ENCODE data around the gene HYDIN. TPM values are rescaled to one million over a fixed set of nuclear protein-coding genes. Genes with fewer than 3 reads are reported as not detected.

Gene HYDIN
- total and polyA plus RNA-seq, 2 donors: 0.15 to 6.8 TPM

DNA sequence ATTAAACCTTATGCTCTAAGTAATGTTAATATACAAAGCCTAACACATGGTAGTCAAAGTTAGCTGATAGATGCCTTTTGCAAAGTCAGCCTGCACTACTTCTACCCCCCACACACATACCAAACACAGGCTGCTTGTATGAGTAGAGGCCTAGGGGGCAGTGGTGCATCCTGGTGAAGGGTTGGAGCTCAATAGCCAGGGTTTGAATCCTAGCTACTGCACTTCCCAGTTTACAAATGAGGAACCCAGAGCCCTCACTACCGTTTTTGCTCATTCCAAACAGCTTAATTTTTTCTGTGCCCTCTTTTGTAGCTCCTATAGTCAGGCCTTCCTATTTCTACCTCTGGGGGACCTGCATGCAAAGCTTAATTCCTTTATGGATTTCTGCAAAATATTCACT is 18.9 kb upstream of the HYDIN start:
- Histone ChIP-seq H3K27ac (ENCODE audit: low read depth) (no peak overlapping the region), H3K36me3 (ENCODE audit: insufficient read depth) (no peaks in the 10 kb centered on the region), H3K4me1 (ENCODE audit: insufficient read depth) (no peaks in the 10 kb centered on the region), H3K4me3 (ENCODE audit: low read depth, low read length) (no peak overlapping the region)
- WGBS: 58% methylated on average over 1 of the region's 1 CpG
- DNase-seq (ENCODE audit: extremely low spot score): no peak

DNA sequence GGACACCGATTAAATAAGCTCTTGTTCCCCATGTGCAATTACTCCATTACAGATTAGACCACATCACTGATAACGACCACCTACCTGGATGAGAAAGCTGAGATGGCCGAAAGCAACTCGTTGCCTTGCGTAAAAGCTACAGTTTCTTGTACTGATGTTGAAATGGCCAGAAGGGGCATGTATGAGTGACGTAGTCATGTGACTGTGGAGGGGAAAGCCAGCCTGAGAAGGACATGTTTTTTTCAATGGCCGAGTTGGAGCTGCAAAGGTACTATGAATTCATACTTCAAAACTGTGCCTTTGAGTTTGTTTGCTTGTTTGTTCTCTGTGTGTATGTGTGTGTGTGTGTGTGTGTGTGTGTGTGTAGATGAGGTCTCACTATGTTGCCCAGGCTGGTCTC is 17.0 kb upstream of the HYDIN start:
- no peak overlapping the region for H3K27ac ChIP-seq (ENCODE audit: low read depth)
- H3K4me3 ChIP-seq (ENCODE audit: low read depth, low read length): no peak overlapping the region
- DNase-seq (ENCODE audit: extremely low spot score): no peak
- 87% methylated on average over 7 of the region's 7 CpGs for WGBS
- H3K36me3 ChIP-seq (ENCODE audit: insufficient read depth): no peaks in the 10 kb centered on the region
- H3K4me1 ChIP-seq (ENCODE audit: insufficient read depth): no peaks in the 10 kb centered on the region

DNA sequence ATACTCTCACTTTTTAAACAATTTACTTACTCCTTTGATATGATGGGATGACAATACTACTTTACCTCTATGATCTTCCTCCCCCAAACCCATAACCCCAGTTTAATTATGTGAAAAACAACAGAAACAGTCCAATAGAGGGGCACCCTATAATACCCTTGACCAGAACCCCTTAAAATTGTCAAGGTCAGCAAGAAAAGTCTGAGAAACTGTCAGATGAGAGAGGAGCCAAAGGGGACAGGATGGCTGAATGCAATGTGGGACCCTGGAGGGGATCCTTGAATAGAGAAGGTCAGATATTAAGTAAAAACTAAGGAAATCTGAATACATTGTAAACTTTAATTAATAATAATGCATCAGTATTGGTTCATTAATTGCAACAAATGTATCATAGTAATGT is 15.8 kb upstream of the HYDIN start:
- H3K36me3 ChIP-seq (ENCODE audit: insufficient read depth): no peaks in the 10 kb centered on the region
- no peak for DNase-seq (ENCODE audit: extremely low spot score)
- no peaks in the 10 kb centered on the region for H3K4me1 ChIP-seq (ENCODE audit: insufficient read depth)
- H3K27ac ChIP-seq (ENCODE audit: low read depth): no peak overlapping the region
- H3K4me3 ChIP-seq (ENCODE audit: low read depth, low read length): no peak overlapping the region

DNA sequence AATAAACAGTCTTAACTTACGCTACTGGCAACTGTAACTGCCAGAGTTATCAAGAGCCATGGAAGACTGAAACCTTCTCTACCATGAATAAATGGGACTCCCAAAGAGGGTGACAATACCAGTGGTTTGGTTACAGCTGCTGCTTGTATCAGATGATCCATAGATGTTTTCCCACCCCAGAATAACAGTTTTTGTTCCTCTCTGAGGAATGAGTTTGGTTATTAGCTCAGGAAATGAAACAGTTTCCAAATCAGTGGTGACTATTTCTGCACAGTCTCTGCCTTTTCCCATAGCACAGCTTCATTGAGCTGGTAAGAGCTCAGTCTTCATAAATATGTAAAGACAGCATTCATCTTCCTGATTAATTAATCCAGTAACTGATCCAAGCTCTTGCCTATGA is 14.0 kb upstream of the HYDIN start:
- H3K36me3 ChIP-seq (ENCODE audit: insufficient read depth): no peaks in the 10 kb centered on the region
- DNase-seq (ENCODE audit: extremely low spot score): no peak
- H3K4me1 ChIP-seq (ENCODE audit: insufficient read depth): no peaks in the 10 kb centered on the region
- 79% methylated on average over 1 of the region's 1 CpG for WGBS
- H3K4me3 ChIP-seq (ENCODE audit: low read depth, low read length): no peak overlapping the region
- no peak overlapping the region for H3K27ac ChIP-seq (ENCODE audit: low read depth)

DNA sequence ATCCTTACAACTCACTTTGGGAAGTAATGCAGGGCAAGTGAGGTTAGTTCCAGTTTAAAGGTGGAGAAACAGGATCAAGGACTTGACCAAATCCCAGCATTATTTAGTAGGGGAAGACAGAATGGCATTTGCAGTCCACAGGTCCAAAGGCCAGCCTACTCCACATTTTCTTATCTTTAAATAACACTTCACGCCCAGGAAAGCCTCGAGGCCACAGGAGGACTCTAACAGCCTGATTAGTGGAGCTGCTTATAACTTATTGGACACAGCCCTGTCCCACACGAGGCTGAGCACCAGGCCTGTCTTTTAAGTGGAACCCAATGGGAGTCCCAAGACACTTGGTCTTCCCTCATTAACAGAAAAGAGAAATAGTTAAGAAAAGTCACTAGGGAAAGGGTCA is 12.1 kb upstream of the HYDIN start:
- no peaks in the 10 kb centered on the region for H3K4me1 ChIP-seq (ENCODE audit: insufficient read depth)
- DNase-seq (ENCODE audit: extremely low spot score): no peak
- no peak overlapping the region for H3K4me3 ChIP-seq (ENCODE audit: low read depth, low read length)
- no peaks in the 10 kb centered on the region for H3K36me3 ChIP-seq (ENCODE audit: insufficient read depth)
- no peak overlapping the region for H3K27ac ChIP-seq (ENCODE audit: low read depth)
- WGBS: 52% methylated on average over 3 of the region's 3 CpGs

DNA sequence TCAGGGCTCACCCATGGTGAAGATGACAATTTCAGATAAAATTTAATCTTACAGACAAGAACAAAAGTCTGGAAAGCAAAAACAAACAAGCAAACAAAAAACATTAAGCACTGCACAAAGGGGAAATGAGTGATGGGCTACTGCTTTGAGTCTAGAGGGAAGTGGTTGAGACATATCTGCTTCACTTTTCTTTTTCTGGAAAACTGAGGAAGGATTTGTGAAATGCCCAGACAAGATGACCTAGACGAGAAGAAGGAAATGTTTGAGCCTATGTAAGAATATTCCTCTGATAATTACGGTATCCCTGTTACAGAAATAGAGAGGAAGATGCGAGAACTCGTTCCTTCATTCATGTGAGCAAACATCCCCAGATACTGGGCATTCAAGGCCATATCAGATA is 11.5 kb upstream of the HYDIN start:
- no peak for DNase-seq (ENCODE audit: extremely low spot score)
- 74% methylated on average over 4 of the region's 4 CpGs for WGBS
- H3K4me3 ChIP-seq (ENCODE audit: low read depth, low read length): no peak overlapping the region
- no peaks in the 10 kb centered on the region for H3K4me1 ChIP-seq (ENCODE audit: insufficient read depth)
- H3K27ac ChIP-seq (ENCODE audit: low read depth): no peak overlapping the region
- no peaks in the 10 kb centered on the region for H3K36me3 ChIP-seq (ENCODE audit: insufficient read depth)

DNA sequence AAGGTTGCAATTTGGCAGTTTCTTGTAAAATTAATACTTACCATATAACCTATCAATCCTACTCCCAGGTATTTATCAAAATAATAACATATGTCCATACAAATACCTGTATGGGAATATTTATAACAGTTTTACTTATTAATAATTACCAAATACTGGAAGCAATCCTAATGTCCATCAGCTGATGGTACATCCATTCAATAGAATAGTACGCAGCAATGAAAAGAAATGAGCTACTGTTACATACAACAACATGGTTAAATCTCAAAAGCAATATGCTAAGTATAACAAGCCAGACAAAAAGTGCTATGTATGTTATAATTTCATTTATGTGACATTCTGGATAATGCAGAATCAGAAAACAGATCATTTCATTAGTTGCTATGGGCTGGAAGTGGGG is 1.2 kb downstream of the HYDIN start:
- Histone ChIP-seq H3K4me3 (ENCODE audit: low read depth, low read length) (no peak overlapping the region), H3K27ac (ENCODE audit: low read depth) (no peak overlapping the region), H3K36me3 (ENCODE audit: insufficient read depth) (no peaks in the 10 kb centered on the region), H3K4me1 (ENCODE audit: insufficient read depth) (no peaks in the 10 kb centered on the region)
- WGBS: 97% methylated on average over 1 of the region's 1 CpG
- no peak for DNase-seq (ENCODE audit: extremely low spot score)

DNA sequence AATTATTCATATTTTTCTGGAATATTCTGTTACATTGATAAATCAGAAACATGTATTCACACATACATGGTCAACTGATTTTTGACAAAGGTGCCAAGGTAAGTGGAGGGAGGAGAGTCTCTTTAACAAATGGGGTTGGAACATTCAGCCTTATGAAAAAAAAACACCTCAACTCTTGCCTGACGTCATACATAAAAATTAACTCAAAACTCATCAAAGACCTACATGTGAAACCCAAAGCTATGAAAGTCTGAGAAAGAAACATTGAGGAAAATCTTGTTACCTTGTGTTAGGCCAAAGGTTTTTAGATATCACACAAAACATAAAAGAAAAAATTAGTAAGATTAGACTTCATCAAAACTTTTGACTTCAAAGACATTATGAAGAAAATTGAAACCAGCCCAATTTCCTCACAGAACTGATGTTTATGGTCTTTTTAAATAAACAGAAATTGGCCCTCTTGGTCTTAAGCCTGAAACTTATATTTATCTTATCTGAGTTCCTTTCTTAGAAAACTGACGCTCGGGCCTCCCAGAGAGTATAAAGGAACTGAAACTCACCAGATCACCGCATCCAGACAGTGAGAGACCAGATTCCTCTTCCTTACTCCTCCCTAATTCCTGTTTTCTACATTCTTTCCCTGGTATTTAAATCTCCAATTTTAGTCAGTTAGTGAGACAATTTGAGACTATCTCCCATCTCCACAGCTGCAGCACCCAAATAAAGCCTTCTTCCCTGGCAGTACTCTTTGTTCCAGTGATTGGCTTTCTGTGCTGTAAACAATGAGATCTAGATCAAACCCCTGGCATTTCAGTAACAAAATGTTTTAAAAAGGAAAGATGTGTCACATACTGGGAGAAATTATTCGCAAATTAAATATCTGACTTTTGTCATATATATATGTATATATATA is 4.0 kb downstream of the HYDIN start:
- WGBS: 51% methylated on average over 5 of the region's 5 CpGs
- H3K36me3 ChIP-seq (ENCODE audit: insufficient read depth): no peaks in the 10 kb centered on the region
- H3K27ac ChIP-seq (ENCODE audit: low read depth): no peak overlapping the region
- no peak overlapping the region for H3K4me3 ChIP-seq (ENCODE audit: low read depth, low read length)
- no peaks in the 10 kb centered on the region for H3K4me1 ChIP-seq (ENCODE audit: insufficient read depth)
- DNase-seq (ENCODE audit: extremely low spot score): no peak

DNA sequence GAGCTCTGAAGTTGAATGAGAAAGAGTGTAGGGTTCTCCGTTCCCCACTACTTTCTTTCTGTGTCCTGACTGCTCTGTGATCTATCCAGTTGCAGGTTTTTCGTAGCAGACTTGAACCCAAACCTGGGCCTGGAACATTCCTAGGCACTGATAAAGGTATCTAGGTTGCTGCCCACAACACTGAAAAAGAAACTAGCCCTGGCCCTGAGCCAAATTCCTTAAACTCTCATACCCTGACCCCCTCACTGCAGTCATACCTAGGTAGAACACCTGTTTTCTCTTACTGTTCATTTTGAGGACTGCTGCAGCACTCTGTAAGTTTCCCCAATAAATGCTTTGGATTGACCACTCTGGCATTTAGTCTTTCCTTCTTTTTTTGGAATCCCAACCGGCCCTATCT is 5.4 kb downstream of the HYDIN start:
- Histone ChIP-seq H3K4me1 (ENCODE audit: insufficient read depth) (no peaks in the 10 kb centered on the region), H3K4me3 (ENCODE audit: low read depth, low read length) (no peak overlapping the region), H3K27ac (ENCODE audit: low read depth) (no peak overlapping the region), H3K36me3 (ENCODE audit: insufficient read depth) (no peaks in the 10 kb centered on the region)
- no peak for DNase-seq (ENCODE audit: extremely low spot score)
- WGBS: 87% methylated on average over 3 of the region's 3 CpGs

DNA sequence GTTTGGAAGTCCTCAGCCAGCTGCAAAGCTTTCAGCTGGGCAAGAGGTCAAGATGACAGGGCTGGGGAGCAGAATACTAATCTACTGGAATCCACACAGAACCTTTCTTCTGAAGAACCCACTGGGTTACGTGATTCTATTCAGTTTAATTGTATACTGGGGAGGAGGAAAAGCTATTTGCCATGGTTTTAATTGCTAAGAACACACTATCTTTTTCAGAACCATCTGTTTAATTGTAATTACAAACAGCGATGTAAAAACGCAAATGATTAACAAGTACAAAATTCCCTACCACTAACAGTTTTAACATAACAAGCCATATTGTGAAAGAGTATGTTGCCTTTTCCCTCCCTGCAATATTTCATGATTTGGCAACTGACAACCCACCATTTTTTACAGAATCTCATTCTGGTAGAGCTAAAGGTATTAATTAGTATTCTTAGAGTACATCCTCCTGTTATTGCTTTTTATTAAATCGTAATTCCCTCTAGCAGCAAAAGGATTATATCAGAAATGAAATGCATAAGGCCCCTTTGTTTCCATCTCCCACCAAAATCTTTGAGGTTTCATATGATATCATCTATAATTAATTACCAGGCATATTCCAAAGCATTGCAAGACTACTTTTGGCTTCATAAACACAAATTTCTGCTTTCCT is 12.1 kb downstream of the HYDIN start:
- Histone ChIP-seq H3K4me3 (ENCODE audit: low read depth, low read length) (no peak overlapping the region), H3K36me3 (ENCODE audit: insufficient read depth) (no peaks in the 10 kb centered on the region), H3K27ac (ENCODE audit: low read depth) (no peak overlapping the region), H3K4me1 (ENCODE audit: insufficient read depth) (no peaks in the 10 kb centered on the region)
- DNase-seq (ENCODE audit: extremely low spot score): no peak
- 40% methylated on average over 4 of the region's 4 CpGs for WGBS

DNA sequence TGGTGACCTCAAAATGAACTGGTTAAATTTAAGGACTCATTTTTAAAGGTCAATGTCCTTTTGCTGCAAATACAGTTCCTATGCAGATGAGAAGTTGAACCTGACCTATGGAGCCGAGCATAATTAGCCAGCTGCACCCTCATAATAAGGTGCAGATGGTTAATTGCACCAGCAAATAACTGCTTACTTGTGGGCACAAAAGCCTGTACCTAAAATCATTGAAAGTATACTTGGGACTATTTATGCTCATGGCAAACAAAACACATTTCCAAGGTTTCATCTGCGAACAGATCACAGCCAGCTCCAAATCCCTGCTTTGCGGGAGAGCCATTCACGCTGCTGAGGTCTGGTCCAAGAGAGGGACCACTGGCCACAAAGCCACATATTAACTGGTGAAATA is 13.0 kb downstream of the HYDIN start:
- Histone ChIP-seq H3K36me3 (ENCODE audit: insufficient read depth) (no peaks in the 10 kb centered on the region), H3K4me1 (ENCODE audit: insufficient read depth) (no peaks in the 10 kb centered on the region), H3K27ac (ENCODE audit: low read depth) (no peak overlapping the region), H3K4me3 (ENCODE audit: low read depth, low read length) (no peak overlapping the region)
- no peak for DNase-seq (ENCODE audit: extremely low spot score)
- 46% methylated on average over 4 of the region's 4 CpGs for whole genome bisulfite sequencing

DNA sequence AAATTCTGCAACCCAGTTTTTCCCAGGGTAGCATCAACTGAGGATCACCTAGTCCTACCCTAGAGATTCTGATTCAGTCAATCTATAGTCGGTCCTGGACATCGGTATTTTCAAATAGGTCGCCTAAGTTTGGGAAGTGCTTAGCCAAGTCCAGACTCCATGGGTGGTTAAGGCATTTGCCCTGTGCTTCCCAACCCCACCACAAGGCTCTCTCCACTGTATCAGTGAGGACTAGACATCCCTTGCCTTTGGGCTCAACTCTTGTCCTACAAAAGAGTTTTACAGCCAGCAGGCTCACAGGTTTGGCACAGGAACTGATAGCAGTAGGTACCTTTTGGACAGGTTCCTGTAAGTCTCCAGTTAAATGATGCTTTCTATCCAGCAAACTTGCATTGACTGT is 13.8 kb downstream of the HYDIN start:
- H3K27ac ChIP-seq (ENCODE audit: low read depth): no peak overlapping the region
- DNase-seq (ENCODE audit: extremely low spot score): no peak
- no peak overlapping the region for H3K4me3 ChIP-seq (ENCODE audit: low read depth, low read length)
- WGBS: 95% methylated on average over 3 of the region's 3 CpGs
- no peaks in the 10 kb centered on the region for H3K4me1 ChIP-seq (ENCODE audit: insufficient read depth)
- H3K36me3 ChIP-seq (ENCODE audit: insufficient read depth): no peaks in the 10 kb centered on the region

DNA sequence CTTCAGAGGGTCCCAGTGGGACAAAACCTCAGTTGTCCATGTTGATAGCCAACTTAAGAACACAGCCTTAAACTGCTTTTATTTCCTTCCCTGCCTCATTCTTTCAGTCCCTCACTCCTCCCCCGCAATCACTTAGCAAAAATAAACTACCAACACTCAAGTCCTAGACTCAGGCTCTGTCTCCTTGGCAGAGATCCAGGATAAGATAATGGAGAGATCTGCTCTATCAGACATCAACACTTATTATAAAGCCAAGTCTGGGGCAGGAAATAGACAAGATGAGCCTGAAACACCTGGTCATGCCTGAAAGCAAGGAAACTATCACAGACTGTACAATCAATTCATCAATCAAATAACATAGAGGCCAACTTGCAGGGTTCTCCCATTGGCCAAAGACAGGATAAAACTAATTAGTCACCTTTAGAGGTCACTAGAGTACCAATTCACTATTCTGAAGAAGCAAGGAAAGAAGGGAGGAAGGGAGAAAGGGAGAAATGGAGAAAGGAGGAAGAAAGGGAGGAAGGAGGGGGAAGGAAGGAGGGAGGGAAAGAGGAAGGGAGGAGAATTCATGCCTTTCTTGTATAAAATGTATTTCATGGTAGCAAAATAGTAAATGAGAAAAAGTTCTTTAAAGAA is 15.7 kb downstream of the HYDIN start:
- 19% methylated on average over 1 of the region's 1 CpG for WGBS
- no peak for DNase-seq (ENCODE audit: extremely low spot score)
- Histone ChIP-seq H3K4me3 (ENCODE audit: low read depth, low read length) (no peak overlapping the region), H3K4me1 (ENCODE audit: insufficient read depth) (no peaks in the 10 kb centered on the region), H3K27ac (ENCODE audit: low read depth) (no peak overlapping the region), H3K36me3 (ENCODE audit: insufficient read depth) (no peaks in the 10 kb centered on the region)

Data from urinary bladder (tissue), 4 donors.